GM21447 (cell line): Measurements from ENCODE around the gene PLXND1.

Experiments used
- ATAC-seq: cut with Tn5 transposase; IDR thresholded peaks from one replicate; pipeline ENCODE4 v1.9.1; 2021; ENCODE audit not compliant: unreplicated experiment

PLXND1 gene

GRCh38 chr3:129564981-129565644 is 41.4 kb downstream of the PLXND1 start:
- no peak for ATAC-seq

- ATAC-seq, result no peak
These were observed 42.5 kb downstream of the PLXND1 start for GRCh38 chr3:129563850-129564535.

- ATAC-seq, result no peak
These were observed 43.1 kb downstream of the PLXND1 start for GRCh38 chr3:129563332-129563731.

- no peak for ATAC-seq
These were observed 43.7 kb downstream of the PLXND1 start for GRCh38 chr3:129562803-129563202.

GRCh38 chr3:129561619-129562248 is 44.7 kb downstream of the PLXND1 start:
- no peak for ATAC-seq

GRCh38 chr3:129560911-129561594 is 45.4 kb downstream of the PLXND1 start:
- no peak for ATAC-seq

GRCh38 chr3:129560269-129560787 is 46.1 kb downstream of the PLXND1 start:
- ATAC-seq, result no peak

- ATAC-seq, result no peak
These were observed 46.9 kb downstream of the PLXND1 start for GRCh38 chr3:129559565-129560079.

GRCh38 chr3:129558772-129559564 is 47.5 kb downstream of the PLXND1 start:
- ATAC-seq, result no peak

- ATAC-seq, result no peak
These were observed 48.2 kb downstream of the PLXND1 start for GRCh38 chr3:129558081-129558771.

- ATAC-seq, result no peak
These were observed 49.0 kb downstream of the PLXND1 start for GRCh38 chr3:129557548-129557894.

GRCh38 chr3:129556890-129557547 is 49.5 kb downstream of the PLXND1 start:
- no peak for ATAC-seq

GRCh38 chr3:129556358-129556695 is 50.1 kb downstream of the PLXND1 start:
- ATAC-seq, result no peak

- ATAC-seq, result no peak
These were observed 50.7 kb downstream of the PLXND1 start for GRCh38 chr3:129555616-129556357.

GRCh38 chr3:129555153-129555550 is 51.3 kb downstream of the PLXND1 start:
- no peak for ATAC-seq

- no peak for ATAC-seq
These were observed 51.9 kb downstream of the PLXND1 start for GRCh38 chr3:129554356-129555152.

- ATAC-seq, result no peak
These were observed 52.8 kb downstream of the PLXND1 start for GRCh38 chr3:129553719-129554118.

- no peak for ATAC-seq
These were observed 53.3 kb downstream of the PLXND1 start for GRCh38 chr3:129553171-129553570.
